GM18511 (cell line): Measurements from ENCODE around the gene TCEA3.

Source experiments
- ATAC-seq: cut with Tn5 transposase; IDR thresholded peaks from one replicate; pipeline ENCODE4 v1.9.1; 2021; ENCODE audit warnings: mild to moderate bottlenecking, moderate library complexity; ENCODE audit not compliant: unreplicated experiment

The TCEA3 gene

DNA sequence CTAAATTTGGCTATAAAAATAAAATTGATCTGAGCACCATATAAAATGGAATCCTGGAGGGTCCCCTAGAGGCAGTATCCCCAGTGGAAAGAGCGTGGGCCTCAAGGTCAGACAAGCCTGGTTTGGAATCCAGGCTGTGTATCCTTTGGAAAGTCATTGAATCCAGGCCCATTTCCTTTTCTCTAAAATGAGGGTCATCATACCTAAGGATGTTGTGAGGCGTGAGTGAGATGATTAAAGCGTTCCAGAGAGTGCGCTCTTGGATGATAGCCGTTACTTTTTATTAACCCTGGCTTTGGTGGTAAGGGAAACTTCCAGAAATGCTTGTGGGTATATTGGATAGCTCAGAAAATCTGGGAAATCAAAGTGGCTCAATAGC is 54.2 kb downstream of the TCEA3 start:
- no peak for ATAC-seq

DNA sequence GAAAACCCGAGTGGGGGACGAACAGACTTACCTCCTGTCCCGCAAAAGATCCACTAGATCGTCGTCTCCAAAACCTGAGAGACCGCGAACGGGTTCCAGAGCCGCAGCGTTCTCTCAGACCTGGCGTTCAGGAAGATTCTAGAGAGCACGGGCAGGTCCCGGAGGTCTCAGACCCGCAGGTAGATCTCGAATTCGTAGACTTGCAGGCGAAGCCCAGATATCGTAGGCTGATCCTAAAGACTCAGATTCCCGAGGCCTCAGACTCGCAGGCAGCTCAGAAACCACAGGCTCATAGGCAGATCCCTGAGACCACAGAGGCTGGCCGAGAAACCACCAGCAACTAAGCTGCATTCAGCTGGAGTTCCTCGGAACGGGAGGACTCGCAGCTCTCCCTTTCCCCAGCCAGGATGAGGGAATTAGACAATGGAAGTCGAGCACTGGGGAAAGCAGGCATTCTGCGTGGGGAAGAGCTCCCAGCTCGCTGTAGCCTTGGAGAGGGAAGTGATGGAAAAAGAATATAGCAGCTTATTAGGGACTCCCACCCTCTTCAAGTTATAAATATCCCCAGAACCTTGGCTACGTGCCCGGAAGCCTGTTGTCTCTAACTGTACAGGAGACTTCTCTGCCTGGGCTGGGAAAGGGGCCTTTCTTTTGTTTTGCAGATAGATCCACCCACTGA is 55.1 kb downstream of the TCEA3 start, which contains the start of gene ZNF436:
Gene ZNF436 (minus strand): TSS at position 502 of the 679 bp plus-strand sequence. CDS start 1,831 bp downstream, outside the sequence.
- ATAC-seq: no peak

DNA sequence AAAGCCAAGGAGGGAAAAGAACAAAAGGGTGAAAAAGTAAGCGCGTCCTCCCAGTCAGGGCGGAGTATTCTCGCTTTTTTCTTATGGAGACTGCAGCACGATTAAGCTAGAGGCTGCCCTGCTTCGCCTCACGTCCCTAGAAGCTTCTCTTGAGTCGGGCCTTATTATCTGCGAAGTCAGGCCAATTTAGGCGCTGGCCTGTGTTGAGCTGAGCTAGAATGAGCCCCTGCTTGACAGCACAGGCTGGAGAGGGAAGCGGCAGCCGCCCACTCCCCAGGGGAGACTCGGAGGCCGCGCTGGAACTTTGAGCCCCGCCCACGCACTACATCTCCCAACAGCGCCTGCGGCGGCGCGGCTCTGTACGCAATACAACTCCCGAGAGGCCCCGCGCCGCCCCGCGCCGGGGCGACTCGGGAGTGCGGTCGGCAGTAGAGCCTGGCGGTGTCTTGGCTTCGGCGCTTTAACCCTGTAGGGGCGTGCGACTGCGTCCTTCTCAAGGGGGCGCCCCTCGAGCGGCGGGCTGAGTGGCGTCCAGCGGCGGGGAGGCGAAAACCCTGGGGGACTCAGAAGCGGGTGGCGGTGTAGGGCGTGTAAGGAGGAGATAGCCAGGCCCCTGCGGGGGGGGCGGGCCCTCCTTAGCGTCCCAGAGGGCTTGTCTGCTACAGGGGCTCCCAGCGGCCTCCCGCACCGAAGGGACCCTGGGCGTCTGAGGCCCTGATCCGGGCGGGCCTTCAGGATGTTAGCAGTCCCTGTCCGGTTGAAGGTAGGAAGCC is 55.8 kb downstream of the TCEA3 start:
- peak; percentile 75 for ATAC-seq

DNA sequence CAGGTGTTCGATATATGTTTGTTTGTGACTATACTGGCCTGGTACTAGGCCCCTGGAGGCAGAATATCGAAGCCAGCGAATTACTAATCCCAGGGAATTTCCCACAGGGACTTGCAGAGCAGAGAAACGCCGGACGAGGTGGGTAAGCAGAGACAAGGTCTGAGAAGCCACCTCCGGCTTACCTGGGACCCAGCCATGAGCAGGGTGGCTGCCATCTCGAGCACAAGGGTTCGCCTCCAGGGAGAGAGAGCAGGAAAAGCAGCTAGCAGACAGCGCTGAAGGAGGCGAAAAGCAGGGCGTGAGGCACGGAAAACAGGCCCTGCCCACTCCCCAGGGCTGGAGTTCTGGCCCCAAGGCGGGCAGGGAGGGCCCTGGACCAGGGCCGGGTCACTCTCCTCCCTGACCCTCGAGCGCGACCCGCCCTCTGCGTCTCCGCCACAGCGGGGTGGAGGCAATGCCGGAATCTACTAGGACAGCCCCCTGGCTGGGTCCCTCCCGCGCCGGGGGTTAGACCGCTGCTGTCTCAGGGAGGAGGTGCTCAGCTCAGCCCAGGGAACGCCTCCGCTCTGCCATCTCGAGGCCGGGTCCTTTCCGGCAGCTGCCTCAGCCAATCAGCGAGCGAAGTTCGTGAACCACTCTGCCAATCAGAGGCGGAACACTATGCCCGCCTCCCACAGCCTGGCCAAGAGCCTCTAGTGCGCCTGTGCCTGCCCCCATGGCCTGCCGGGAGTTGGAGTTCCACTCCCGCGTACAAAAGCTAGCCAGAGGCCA is 56.6 kb downstream of the TCEA3 start:
- peak; percentile 92 for ATAC-seq

DNA sequence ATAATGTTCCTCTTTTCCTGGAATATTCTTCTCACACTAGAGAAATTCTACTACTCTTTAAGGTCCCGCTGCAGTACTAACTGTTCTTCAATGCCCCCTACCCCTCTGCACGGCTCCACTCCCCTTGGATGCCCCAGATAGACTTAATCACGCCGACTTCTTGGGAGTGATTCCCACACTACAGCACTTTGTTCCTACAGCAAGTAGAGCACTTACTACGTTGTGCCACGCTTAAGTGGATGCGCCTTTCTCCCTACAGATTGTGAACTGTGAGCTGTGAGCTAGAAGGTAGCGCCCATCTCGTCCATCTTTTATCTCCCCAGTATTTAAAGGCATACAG is 57.1 kb downstream of the TCEA3 start:
- ATAC-seq: no peak

DNA sequence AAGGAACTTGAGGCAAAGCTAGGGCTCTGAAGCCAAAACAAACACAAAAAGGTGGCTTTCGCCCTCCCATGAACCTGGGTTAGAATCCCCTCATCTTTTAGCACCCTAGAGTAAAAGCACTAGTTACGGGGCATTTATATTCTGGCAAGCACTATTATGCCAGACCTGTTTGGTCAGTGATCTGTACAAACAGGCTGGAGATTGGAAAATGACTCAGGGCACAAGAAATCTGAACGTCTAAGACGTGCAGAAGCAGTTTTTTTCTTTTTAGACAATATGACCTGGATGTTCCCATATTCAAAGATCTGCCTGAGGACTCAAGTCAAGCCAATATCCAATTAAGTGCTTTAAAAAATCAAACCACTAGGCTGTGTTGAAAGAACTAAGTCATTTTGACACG is 58.0 kb downstream of the TCEA3 start:
- ATAC-seq: no peak

DNA sequence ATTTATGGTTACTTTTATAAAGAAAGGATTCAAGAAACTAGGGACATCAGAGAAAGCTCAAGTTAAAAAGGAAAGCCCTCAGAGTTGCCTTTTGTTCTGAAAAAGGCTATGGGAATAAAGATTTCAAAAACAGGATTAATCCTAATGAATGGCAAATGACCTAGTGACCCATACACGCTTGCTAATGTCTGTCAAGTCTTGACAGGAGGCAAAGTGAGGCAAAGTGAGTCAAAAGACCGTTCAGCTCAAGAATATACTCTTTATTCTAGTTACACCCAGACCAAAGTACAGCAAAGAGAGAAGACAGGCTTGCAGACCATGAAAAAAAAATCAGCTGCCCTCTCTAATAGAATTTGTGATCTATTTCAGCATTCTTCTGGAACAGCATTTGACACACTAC is 58.4 kb downstream of the TCEA3 start:
- no peak for ATAC-seq

DNA sequence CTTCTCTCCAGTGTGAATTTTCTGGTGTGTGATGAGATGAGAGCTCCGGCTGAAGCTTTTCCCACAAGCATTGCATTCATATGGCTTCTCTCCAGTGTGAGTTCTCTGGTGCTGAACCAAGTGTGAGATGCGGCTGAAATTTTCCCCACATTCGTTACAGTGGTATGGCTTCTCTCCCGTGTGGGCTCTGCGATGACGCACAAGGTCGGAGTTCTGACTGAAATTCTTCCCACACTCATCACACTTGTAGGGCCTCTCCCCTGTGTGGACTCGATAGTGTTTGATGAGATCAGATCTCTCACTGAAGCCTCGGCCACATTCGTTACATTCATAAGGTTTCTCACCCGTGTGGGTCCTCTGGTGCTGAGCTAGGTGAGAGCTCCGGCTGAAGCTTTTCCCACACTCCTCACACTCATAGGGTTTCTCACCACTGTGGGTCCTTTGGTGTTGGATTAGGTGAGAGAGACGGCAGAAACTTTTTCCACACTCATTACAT is 62.3 kb downstream of the TCEA3 start:
- ATAC-seq: no peak

DNA sequence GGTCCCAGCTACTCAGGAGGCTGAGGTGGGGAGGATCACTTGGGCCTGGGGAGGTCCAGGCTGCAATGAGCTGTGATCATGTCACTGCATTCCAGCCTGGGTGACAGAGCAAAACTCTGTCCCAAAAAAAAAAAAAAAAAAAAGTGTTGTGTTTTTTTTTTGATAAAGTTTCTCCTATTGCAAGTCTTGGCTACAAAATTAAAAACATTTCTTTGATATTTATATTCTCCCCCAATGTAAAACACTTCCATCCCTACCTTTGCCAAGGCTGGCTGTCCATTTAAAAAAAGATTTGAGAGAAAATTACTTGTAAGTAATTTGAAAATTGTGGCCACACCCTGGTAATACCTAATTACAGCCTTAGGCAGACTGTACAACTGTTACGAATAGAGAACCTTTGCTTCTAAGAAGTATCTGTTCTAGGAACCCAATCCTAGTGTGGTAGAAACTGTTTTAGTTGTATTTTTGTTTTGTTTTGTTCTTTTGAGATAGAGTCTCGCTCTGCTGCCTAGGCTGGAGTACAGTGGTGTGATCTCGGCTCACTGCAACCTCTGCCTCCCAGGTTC is 66.2 kb downstream of the TCEA3 start:
- no peak for ATAC-seq

DNA sequence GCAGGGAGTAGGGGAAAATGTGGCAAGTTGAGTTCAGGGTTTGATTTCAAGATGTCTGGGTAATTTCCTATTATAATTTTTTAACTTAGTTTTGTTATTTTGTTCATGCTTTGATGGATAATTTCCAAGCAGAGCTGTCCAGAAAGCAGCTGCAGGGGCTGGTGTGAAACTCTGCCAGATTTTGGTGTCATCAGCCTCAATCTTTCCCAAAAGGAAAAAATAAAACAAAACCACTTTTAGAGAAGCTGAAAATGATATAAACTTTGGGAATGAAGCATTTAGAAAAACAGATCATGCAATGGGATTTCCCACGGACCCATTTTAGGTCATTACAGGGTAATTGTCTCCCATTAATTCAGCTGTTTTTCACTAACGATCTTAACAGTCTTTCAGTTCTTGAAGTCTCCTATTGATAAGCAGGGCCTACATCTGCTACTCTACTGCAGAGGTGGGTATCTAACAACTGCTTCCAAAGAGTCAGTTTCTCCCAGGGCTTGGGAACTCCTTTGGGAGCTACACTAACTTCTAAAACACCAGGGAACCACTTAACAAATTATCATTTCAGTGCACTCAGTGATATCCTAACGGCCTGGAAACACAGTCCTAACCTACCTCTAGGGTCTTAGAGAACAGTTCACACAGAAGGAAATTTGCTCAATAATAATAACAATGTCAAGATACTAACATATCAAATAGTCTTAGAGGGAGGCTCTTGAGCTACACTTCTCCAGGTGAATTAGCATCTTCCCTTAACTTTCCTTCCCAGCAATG is 67.2 kb downstream of the TCEA3 start:
- ATAC-seq: no peak

DNA sequence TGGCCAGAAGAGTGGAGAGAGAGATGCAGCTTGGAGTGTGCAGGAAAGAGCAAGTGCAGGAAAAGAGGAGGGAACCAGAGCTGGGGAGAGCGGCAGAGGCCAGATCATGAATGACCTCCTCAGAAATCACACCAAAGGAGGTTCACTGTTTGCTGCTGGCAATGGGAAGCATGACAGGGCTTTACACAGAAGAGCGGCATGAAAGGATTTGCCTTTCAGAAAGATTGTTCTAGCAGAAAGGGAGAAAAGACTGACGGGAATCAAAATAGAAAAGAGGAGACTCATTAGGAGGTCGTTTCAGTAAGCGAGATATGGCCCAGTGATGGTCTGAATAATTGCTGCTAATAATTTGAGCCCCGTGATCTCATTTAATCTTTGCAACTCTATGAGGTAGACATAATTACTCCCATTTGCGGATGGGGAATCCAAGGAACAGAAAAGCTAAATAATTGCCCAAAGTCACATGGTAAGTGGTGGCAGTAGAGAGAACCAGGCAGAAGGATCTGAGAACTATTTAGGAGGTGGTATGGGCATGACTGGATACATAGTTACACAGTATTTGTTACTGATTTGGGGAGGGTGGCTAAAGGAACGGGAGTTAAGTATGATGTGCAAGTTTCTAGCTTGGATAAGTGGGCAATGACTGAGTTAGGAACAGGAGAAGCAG is 67.9 kb downstream of the TCEA3 start:
- no peak for ATAC-seq

DNA sequence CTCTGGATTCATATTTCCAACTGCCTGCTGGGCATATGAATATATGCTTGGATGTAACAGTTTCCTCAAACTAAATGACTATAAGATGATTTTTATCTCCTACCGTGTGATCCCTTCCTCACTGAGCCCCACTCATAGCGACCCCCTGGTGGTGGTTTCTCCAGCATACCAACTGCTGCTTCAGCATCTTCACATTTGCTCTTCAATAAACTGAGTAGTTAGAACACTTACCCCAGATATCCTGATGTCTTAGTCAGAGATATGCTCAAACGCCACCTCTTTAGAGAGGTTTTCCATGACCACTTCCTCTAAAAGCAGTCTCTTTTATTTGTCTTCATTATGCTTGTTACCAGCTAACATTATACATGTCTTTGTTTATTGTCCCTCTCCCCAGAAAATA is 70.3 kb downstream of the TCEA3 start:
- ATAC-seq: no peak

DNA sequence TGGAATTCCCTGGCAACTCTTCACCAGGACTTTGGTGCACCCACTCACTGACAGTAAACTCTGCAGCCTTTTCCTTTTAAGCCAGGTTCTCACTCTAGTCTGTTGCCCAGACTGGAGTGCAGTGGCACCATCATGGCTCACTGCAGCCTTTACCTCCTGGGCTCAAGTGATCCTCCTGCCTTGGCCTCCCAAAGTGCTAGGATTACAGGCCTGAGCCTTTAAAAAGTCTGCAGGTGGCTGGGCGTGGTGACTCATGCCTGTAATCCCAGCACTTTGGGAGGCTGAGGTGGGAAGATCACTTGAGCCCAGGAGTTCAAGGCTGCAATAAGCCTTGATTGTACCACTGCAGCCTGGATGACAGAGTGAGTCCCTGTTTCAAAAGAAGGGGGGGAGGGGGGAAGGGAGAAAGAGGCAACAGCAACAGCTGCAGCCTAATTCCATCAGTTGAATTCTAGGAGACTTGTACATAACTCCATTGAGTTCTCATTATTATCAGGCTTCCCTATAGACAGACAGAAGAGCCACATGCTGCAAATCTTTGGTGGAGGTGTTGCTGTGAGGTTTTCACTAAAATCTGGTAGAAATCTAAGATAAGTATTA is 72.4 kb downstream of the TCEA3 start:
- no peak for ATAC-seq

DNA sequence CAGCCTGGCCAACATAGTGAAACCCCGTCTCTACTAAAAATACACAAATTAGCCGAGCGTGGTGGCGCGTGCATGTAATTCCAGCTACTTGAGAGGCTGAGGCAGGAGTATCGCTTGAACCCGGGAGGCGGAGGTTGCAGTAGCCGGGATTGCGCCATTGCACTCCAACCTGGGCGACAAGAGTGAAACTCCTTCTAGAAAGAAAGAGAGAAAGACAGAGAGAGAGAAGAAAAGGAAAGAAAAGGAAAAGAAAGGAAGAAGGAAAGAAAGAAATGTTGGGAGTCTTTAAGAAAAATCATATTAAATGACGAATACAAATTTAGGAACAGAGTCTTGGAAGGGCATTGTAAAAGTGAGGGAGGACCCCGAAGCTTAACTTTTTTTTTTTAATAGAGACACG is 78.6 kb downstream of the TCEA3 start:
- no peak for ATAC-seq

DNA sequence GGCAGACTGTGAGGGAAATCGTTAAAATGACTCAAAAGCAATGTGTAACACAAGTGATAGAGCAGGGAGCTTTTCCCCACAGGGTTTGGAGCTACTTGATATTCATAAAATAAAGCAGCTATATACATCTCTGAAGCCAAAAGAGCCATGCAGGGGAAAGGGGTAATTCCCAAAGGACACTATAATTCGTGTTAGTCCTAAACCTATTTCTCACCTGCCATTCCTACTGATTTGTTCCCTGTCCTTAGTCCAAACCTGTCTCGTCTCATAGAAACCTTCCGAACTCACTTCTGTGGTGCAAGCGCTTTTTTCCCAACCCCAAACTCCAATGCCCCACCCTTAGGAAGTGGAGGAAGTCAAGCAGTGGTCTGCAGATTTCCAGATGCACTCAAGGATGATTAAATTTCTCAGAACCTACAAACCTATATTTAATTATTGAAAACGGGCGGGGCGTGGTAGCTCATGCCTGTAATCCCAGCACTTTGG is 79.5 kb downstream of the TCEA3 start:
- no peak for ATAC-seq

DNA sequence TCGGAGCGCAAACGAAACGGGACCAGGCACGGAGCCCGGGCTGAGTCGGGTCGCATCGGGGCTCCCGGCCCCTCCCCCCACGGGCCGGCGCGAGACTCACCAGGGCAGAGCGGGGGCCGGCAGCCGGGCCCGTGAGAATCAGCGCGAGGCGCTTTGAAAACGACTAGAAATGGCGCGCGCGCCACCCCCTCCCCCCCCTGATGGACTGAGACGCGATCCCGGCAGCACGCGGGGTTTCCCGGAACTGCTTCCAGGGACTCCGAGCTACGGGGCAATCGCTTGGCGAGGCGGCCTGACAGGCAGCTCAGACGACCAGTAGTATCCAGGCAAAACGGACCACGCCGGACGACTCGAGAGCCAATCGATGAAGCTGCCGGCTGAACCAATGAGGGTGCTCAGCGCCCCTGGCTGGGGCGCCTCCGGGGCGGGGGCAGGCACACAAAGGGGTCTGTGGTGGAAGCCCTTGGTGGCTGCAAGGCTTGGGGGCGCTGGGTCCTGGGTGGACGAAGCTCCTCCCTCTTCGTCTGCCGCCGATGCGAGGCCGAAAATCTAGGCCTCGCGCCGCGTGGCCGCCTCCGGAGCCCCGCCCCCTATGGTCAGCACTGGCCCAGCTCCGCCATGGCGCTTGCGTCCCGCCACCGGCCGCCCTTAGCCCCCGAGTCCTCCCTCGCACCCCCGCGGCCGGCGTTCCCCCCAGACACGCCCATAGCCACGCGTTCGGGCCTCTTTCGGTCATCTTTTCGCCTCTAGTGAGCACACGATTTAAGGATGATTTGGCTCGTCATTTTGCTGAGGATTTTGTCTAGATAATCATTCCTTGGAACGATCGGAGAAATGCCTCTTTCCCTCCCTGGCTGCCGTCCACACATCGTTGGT is 80.2 kb downstream of the TCEA3 start, which contains the start of gene HNRNPR:
Gene HNRNPR (minus strand): TSS at position 174 of the 876 bp plus-strand sequence. CDS start 3,276 bp downstream, outside the sequence.
- ATAC-seq: peak; percentile 94

DNA sequence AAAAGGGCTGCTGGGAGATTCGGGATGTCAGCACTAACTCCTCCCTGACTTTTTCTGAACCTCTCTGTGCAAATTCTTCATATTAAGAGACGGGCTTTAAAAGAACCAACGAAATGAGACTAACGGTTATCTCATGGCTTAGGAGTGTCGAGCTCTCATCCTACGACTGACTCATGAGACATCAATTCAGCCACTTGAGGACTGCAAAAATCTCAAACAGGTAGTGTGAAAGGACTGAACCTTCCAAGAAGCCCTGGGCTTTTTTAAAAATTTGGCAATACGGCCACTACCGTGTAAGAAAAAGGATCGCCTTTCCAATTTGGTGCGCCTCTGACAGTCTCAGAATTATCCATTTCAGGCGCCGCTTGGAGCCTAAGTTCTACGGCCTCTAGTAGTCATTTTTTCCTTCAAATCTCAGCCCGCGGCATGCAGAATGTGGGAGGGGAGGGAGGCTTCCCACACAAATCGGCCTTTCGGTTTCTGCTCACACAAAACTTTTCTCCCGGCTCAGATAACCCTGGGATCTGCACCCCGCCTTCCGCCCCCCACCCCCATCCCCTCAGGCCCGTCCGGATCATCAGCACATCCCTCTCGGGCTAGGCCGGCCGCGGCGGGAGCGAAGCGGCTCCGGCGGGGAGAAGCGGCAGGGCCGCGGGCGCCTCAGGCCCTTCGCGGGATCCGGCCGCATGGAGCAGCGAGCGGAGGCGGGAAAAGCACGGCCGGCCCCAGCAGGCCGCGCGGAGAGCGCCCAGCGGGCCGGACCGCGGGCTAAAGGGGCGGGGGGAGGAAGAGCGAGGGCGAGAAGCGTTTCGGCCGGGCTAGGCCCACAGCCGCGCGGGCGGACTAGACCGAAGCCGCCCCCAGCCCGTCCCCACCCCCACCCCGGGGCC is 81.1 kb downstream of the TCEA3 start:
- ATAC-seq: peak; percentile 12
